DOHH2 (cell line): ENCODE measurements around the gene DLG1.

Source experiments
- EZH2phosphoT487 ChIP-seq: fragments of 200-600 bp; sonication (generic); IDR thresholded peaks from 2 replicates; pipeline ENCODE4 v1.6.1; 2017; ENCODE audit warnings: borderline replicate concordance, mild to moderate bottlenecking, antibody characterized with exemption, low read length, moderate library complexity, mixed read lengths
- TF ChIP-seq, protein P1 (sequence below): fragments of 200-600 bp; sonication (generic); IDR thresholded peaks from one replicate; pipeline ENCODE4 v1.5.1; 2014; ENCODE audit warnings: antibody characterized with exemption, mild to moderate bottlenecking, low read depth, low read length; ENCODE audit not compliant: poor library complexity, severe bottlenecking

DNA sequence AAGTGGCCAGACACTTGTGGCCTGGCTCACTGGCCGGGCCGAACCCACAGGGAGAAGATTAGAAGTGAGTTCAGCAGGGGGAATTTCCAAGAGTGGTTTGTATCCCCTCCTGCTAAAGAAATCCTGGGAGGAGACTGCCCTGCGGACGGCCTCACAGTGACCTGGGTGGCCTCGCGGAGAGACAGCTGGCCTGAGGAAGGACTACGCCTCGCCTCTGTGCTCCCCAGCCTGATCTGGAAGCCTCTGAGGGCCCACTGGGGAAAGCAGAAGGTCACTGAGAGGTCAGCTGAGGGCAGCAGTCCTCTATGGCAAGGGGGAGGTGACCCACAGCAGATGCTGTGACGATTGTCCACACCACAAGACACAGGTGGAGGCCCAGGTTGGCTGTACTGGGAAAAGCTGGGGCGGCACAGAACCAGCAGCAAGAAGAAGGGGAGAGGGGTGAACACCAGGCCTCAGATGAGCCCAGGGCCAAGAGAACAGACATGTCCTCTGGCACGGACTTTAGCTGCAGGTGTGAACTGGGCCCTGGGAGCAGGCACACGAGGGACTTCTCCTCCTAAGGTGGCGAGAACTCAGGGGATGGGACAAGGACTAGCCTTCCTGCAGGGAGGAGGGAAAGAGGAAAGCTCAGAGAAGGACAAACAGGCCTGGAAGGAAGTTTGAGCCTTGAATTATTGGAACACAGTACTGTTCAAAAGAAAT is 37.2 kb upstream of the DLG1 start:
- TF ChIP-seq, protein P1, sequence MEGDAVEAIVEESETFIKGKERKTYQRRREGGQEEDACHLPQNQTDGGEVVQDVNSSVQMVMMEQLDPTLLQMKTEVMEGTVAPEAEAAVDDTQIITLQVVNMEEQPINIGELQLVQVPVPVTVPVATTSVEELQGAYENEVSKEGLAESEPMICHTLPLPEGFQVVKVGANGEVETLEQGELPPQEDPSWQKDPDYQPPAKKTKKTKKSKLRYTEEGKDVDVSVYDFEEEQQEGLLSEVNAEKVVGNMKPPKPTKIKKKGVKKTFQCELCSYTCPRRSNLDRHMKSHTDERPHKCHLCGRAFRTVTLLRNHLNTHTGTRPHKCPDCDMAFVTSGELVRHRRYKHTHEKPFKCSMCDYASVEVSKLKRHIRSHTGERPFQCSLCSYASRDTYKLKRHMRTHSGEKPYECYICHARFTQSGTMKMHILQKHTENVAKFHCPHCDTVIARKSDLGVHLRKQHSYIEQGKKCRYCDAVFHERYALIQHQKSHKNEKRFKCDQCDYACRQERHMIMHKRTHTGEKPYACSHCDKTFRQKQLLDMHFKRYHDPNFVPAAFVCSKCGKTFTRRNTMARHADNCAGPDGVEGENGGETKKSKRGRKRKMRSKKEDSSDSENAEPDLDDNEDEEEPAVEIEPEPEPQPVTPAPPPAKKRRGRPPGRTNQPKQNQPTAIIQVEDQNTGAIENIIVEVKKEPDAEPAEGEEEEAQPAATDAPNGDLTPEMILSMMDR: no peak
- no peak for TF ChIP-seq EZH2phosphoT487
